ENCODE data around the gene SLC22A3.

- TF ChIP-seq CTCF (IDR thresholded peaks at IDR 0.05; ENCODE audit: low read depth, low read length, poor library complexity, severe bottlenecking) (no peak), EZH2phosphoT487 (IDR thresholded peaks at IDR 0.05; ENCODE audit: borderline replicate concordance, low read length) (no peak)
These were observed 12.0 kb upstream of the SLC22A3 start for GRCh38 chr6:160336200-160336599.
